H7 (cell line): ENCODE results near the gene DGAT2L6. TPM values are rescaled to one million over a fixed set of nuclear protein-coding genes. Genes with fewer than 3 reads are reported as not detected.
"Not testable (repeated sequence)": the region's sequence is repeated elsewhere in the genome, so short reads cannot be mapped to it uniquely, and the experiment has no call there.

ENCODE experiments used
- DNase-seq: peaks from one replicate; pipeline ENCODE4 v3.0.0; 2012
- H3K27me3 ChIP-seq: 2 replicates; pipeline ENCODE4 v1.6.0; 2011; ENCODE audit warnings: mild to moderate bottlenecking, low read length; ENCODE audit not compliant: control insufficient read depth, insufficient read depth
- H3K36me3 ChIP-seq: replicated peaks from 2 replicates; pipeline ENCODE4 v1.5.1; 2011; ENCODE audit warnings: low read length; ENCODE audit not compliant: control insufficient read depth, insufficient read depth
- H3K4me3 ChIP-seq: 2 replicates; pipeline ENCODE4 v1.5.1; 2011; ENCODE audit warnings: low read depth, mild to moderate bottlenecking, control low read depth, low read length, moderate library complexity; ENCODE audit not compliant: insufficient read depth
- total RNA-seq: library from RNA; depleted of rRNA; stranded (reverse); fragments of >200 nt; shearing (Covaris generic); gene quantifications from 2 replicates; pipeline ENCODE4 v1.2.3, GENCODE V29; 2014

Gene DGAT2L6
- total RNA-seq, 1 experiment from 2014 or later: not detected

GRCh38 chrX:70171624-70172023, 5.7 kb upstream of the DGAT2L6 start:
- Histone ChIP-seq H3K36me3 (no peaks in the 10 kb centered on the region), H3K27me3 (no peaks in the 10 kb centered on the region), H3K4me3 (no peak overlapping the region)
- no peak for DNase-seq

- no peaks in the 10 kb centered on the region for H3K36me3 ChIP-seq
- DNase-seq: no peak
- no peaks in the 10 kb centered on the region for H3K27me3 ChIP-seq
- H3K4me3 ChIP-seq: no peak overlapping the region
Observed at GRCh38 chrX:70172221-70172620, 5.1 kb upstream of the DGAT2L6 start.

GRCh38 chrX:70172964-70173363, 4.3 kb upstream of the DGAT2L6 start:
- Histone ChIP-seq H3K27me3 (no peaks in the 10 kb centered on the region), H3K4me3 (no peak overlapping the region), H3K36me3 (no peaks in the 10 kb centered on the region)
- no peak for DNase-seq

GRCh38 chrX:70174754-70175153, 2.5 kb upstream of the DGAT2L6 start:
- H3K36me3 ChIP-seq: no peaks in the 10 kb centered on the region
- no peak overlapping the region for H3K4me3 ChIP-seq
- no peak for DNase-seq
- H3K27me3 ChIP-seq: no peaks in the 10 kb centered on the region

- no peak for DNase-seq
- no peaks in the 10 kb centered on the region for H3K36me3 ChIP-seq
- no peaks in the 10 kb centered on the region for H3K27me3 ChIP-seq
- H3K4me3 ChIP-seq: no peak overlapping the region
Observed at GRCh38 chrX:70175338-70175737, 1.9 kb upstream of the DGAT2L6 start.

GRCh38 chrX:70183091-70183490, 5.8 kb downstream of the DGAT2L6 start:
- Histone ChIP-seq H3K27me3 (no peaks in the 10 kb centered on the region), H3K4me3 (no peak overlapping the region), H3K36me3 (no peaks in the 10 kb centered on the region)
- no peak for DNase-seq

- Histone ChIP-seq H3K36me3 (no peaks in the 10 kb centered on the region), H3K4me3 (no peak overlapping the region), H3K27me3 (no peaks in the 10 kb centered on the region)
- no peak for DNase-seq
Observed at GRCh38 chrX:70190225-70190624, 12.9 kb downstream of the DGAT2L6 start.

GRCh38 chrX:70196961-70197720, 19.9 kb downstream of the DGAT2L6 start:
- Histone ChIP-seq H3K27me3 (no peaks in the 10 kb centered on the region), H3K4me3 (no peak overlapping the region), H3K36me3 (no peaks in the 10 kb centered on the region)
- DNase-seq: peak; percentile 57

GRCh38 chrX:70201732-70202131, 24.4 kb downstream of the DGAT2L6 start:
- no peak for DNase-seq
- Histone ChIP-seq H3K4me3 (no peak overlapping the region), H3K27me3 (no peaks in the 10 kb centered on the region), H3K36me3 (no peaks in the 10 kb centered on the region)

GRCh38 chrX:70208479-70208878, 31.2 kb downstream of the DGAT2L6 start:
- Histone ChIP-seq H3K4me3 (no peak overlapping the region), H3K27me3 (no peaks in the 10 kb centered on the region), H3K36me3 (no peaks in the 10 kb centered on the region)
- no peak for DNase-seq

GRCh38 chrX:70209570-70209969, 32.3 kb downstream of the DGAT2L6 start:
- H3K4me3 ChIP-seq, H3K27me3 ChIP-seq, DNase-seq: not testable (repeated sequence)

GRCh38 chrX:70219938-70220764, 42.9 kb downstream of the DGAT2L6 start:
- Histone ChIP-seq H3K27me3 (no peaks in the 10 kb centered on the region), H3K36me3 (no peaks in the 10 kb centered on the region), H3K4me3 (no peak overlapping the region)
- DNase-seq: no peak

More at GRCh38 chrX:70209570-70209969, 32.3 kb downstream of the DGAT2L6 start:
- not testable (repeated sequence) for H3K36me3 ChIP-seq

- H3K4me3 ChIP-seq: no peak overlapping the region
- no peaks in the 10 kb centered on the region for H3K36me3 ChIP-seq
- H3K27me3 ChIP-seq: no peaks in the 10 kb centered on the region
- DNase-seq: no peak
Observed at GRCh38 chrX:70226048-70226447, 48.8 kb downstream of the DGAT2L6 start.

- no peaks in the 10 kb centered on the region for H3K36me3 ChIP-seq
- no peak for DNase-seq
- H3K27me3 ChIP-seq: no peaks in the 10 kb centered on the region
- H3K4me3 ChIP-seq: no peak overlapping the region
Observed at GRCh38 chrX:70226687-70227086, 49.4 kb downstream of the DGAT2L6 start.

GRCh38 chrX:70231666-70232065, 54.4 kb downstream of the DGAT2L6 start:
- no peaks in the 10 kb centered on the region for H3K27me3 ChIP-seq
- H3K36me3 ChIP-seq: no peaks in the 10 kb centered on the region
- no peak overlapping the region for H3K4me3 ChIP-seq
- DNase-seq: no peak
